PC-3 (cell line): Measurements from ENCODE around the gene ELANE. TPM values are rescaled to one million over a fixed set of nuclear protein-coding genes. Genes with fewer than 3 reads are reported as not detected.

ENCODE experiments used
- ATAC-seq: fragments of 200-7000 bp; cut with Tn5 transposase; 2 replicates; pipeline ENCODE4 v1.9.1; 2020; ENCODE audit warnings: mild to moderate bottlenecking, moderate library complexity
- BruUV-seq: library from RNA; stranded (reverse); fragments of 400-500 nt; replicated peaks from 2 replicates; lab custom pipeline; 2021; lab: Mats Ljungman, UMichigan
- CTCF ChIA-PET: fragments of 300-600 bp; sonication (Branson Sonifier 250); formaldehyde crosslinking; loops from one replicate; lab custom pipeline; 2022; ENCODE audit warnings: antibody characterized with exemption; lab: Charles Lee
- POLR2A ChIA-PET: fragments of 300-600 bp; sonication (Branson Sonifier 250); formaldehyde crosslinking; loops from one replicate; lab custom pipeline; 2022; ENCODE audit warnings: antibody characterized with exemption; ENCODE audit not compliant: unreplicated experiment; lab: Charles Lee
- DNase-seq: peaks from one replicate; pipeline ENCODE4 v3.0.0-alpha.2; 2015
- H2AFZ ChIP-seq: fragments of 300-600 bp; sonication (generic); 2 replicates; pipeline ENCODE4 v1.6.0; 2016; ENCODE audit warnings: antibody characterized with exemption, low read length
- H3F3A ChIP-seq: fragments of 300-600 bp; sonication (generic); one replicate; pipeline ENCODE4 v1.6.0; 2017; ENCODE audit warnings: antibody characterized with exemption, low read length, control low read depth, mild to moderate bottlenecking; ENCODE audit not compliant: unreplicated experiment
- H3K27ac ChIP-seq: fragments of 300-600 bp; sonication (generic); 2 replicates; pipeline ENCODE4 v1.5.1; 2016; ENCODE audit warnings: mild to moderate bottlenecking, low read length
- H3K27me3 ChIP-seq: fragments of 300-600 bp; sonication (generic); 2 replicates; pipeline ENCODE4 v1.6.1; 2016; ENCODE audit warnings: low read length, mixed read lengths
- H3K36me3 ChIP-seq: fragments of 300-600 bp; sonication (generic); 2 replicates; pipeline ENCODE4 v1.6.1; 2016; ENCODE audit warnings: low read depth, mixed run types, low read length, mixed read lengths
- H3K4me1 ChIP-seq: fragments of 300-600 bp; sonication (generic); 2 replicates; pipeline ENCODE4 v1.5.1; 2016; ENCODE audit warnings: low read length; ENCODE audit not compliant: insufficient read depth
- H3K4me2 ChIP-seq: fragments of 300-600 bp; sonication (generic); 2 replicates; pipeline ENCODE4 v1.6.0; 2016; ENCODE audit warnings: low read length
- H3K4me3 ChIP-seq: fragments of 300-600 bp; sonication (generic); 2 replicates; pipeline ENCODE4 v1.5.1; 2016; ENCODE audit warnings: mild to moderate bottlenecking, low read length, mixed read lengths
- H3K79me2 ChIP-seq: fragments of 300-600 bp; sonication (generic); 2 replicates; pipeline ENCODE4 v1.6.1; 2017; ENCODE audit warnings: low read length, mixed read lengths
- H3K9ac ChIP-seq: fragments of 300-600 bp; sonication (generic); 2 replicates; pipeline ENCODE4 v1.6.0; 2016; ENCODE audit warnings: mild to moderate bottlenecking, low read length
- H3K9me2 ChIP-seq: fragments of 300-600 bp; sonication (generic); replicated peaks from 2 replicates; pipeline ENCODE4 v1.6.1; 2016; ENCODE audit warnings: mixed run types, low read length, mixed read lengths
- H3K9me3 ChIP-seq: fragments of 300-600 bp; sonication (generic); 2 replicates; pipeline ENCODE4 v1.6.1; 2016; ENCODE audit warnings: low read length, mixed read lengths
- H4K20me1 ChIP-seq: fragments of 300-600 bp; sonication (generic); 2 replicates; pipeline ENCODE4 v1.6.1; 2016; ENCODE audit warnings: low read length, mixed read lengths
- CTCF ChIP-seq: fragments of 300-600 bp; sonication (generic); conservative IDR thresholded peaks from 2 replicates; pipeline ENCODE4 v1.5.1; 2017; ENCODE audit warnings: antibody characterized with exemption, low read depth, mild to moderate bottlenecking, low read length
- EZH2 ChIP-seq: fragments of 300-600 bp; sonication (generic); IDR thresholded peaks from one replicate; pipeline ENCODE4 v1.6.1; 2017; ENCODE audit warnings: antibody characterized with exemption, mild to moderate bottlenecking, low read length; ENCODE audit not compliant: unreplicated experiment
- EZH2phosphoT487 ChIP-seq: fragments of 300-600 bp; sonication (generic); IDR thresholded peaks from 2 replicates; pipeline ENCODE4 v1.6.1; 2018; ENCODE audit warnings: mild to moderate bottlenecking, antibody characterized with exemption, low read length, borderline replicate concordance
- intact Hi-C: fragments of 100-400 bp; cut with micrococcal nuclease; formaldehyde crosslinking; loops from 2 replicates; pipeline ENCODE4 v1.9.0; 2023
- total RNA-seq: library from RNA; depleted of rRNA; stranded (reverse); fragments of >200 nt; gene quantifications from 2 replicates; pipeline ENCODE4 v1.2.3, GENCODE V29; 2014

ELANE gene
- total RNA-seq, 1 experiment from 2014 or later, result not detected

GRCh38 chr19:831407-832369 is 20.4 kb upstream of the ELANE start:
- no TSS peak for BruUV-seq
- ATAC-seq, result no peak
- CTCF ChIA-PET, result no interaction called here

GRCh38 chr19:834216-834615 is 17.9 kb upstream of the ELANE start:
- ATAC-seq (no peak), DNase-seq (no peak)
- Histone ChIP-seq H4K20me1 (no peaks in the 10 kb centered on the region), H3K9me3 (no peaks in the 10 kb centered on the region), H3K4me2 (no peak overlapping the region), H3K36me3 (no peaks in the 10 kb centered on the region), H3K79me2 (no peaks in the 10 kb centered on the region), H3K4me3 (no peak overlapping the region), H3K27me3 (no peaks in the 10 kb centered on the region), H3K27ac (no peak overlapping the region), H3F3A (no peaks in the 10 kb centered on the region), H3K4me1 (no peaks in the 10 kb centered on the region), H3K9ac (no peak overlapping the region), H2AFZ (no peak overlapping the region), H3K9me2 (no peaks in the 10 kb centered on the region)
- POLR2A ChIA-PET, result no interaction called here
- TF ChIP-seq EZH2phosphoT487 (no peak), EZH2 (no peak), CTCF (no peak)
- no TSS peak for BruUV-seq
- CTCF ChIA-PET, result no interaction called here
- intact Hi-C loops, result no loop called here

More at GRCh38 chr19:831407-832369, 20.4 kb upstream of the ELANE start:
- POLR2A ChIA-PET, result no interaction called here
- no peaks in the 10 kb centered on the region for H4K20me1 ChIP-seq
- H3K9me3 ChIP-seq, result no peaks in the 10 kb centered on the region
- H3K27ac ChIP-seq, result no peak overlapping the region
- no peaks in the 10 kb centered on the region for H3K79me2 ChIP-seq
- H3K9me2 ChIP-seq, result no peaks in the 10 kb centered on the region
- no peak overlapping the region for H3K4me2 ChIP-seq
- DNase-seq, result no peak
- no peak overlapping the region for H3K4me3 ChIP-seq
- no peak overlapping the region for H2AFZ ChIP-seq
- H3K4me1 ChIP-seq, result no peaks in the 10 kb centered on the region
- no peaks in the 10 kb centered on the region for H3K36me3 ChIP-seq
- intact Hi-C loops, result loop anchor here (2.0 kb wide), 1 partner anchor 61 kb away; no protein-coding TSS in a partner anchor
- no peaks in the 10 kb centered on the region for H3K27me3 ChIP-seq
- no peaks in the 10 kb centered on the region for H3F3A ChIP-seq
- H3K9ac ChIP-seq, result no peak overlapping the region
- no peak for TF ChIP-seq EZH2
- no peak for TF ChIP-seq EZH2phosphoT487
- no peak for TF ChIP-seq CTCF
